A673 (cell line): Measurements from ENCODE around the gene RPA4. TPM values are rescaled to one million over a fixed set of nuclear protein-coding genes. Genes with fewer than 3 reads are reported as not detected.
"Not testable (repeated sequence)": the region's sequence is repeated elsewhere in the genome, so short reads cannot be mapped to it uniquely, and the experiment has no call there.

Experiments used
- BruUV-seq: library from RNA; stranded (reverse); fragments of 400-500 nt; replicated peaks from 2 replicates; lab custom pipeline; 2021; lab: Mats Ljungman, UMichigan
- CTCF ChIA-PET: fragments of 300-600 bp; sonication (Branson Sonifier 250); formaldehyde crosslinking; loops from one replicate; lab custom pipeline; 2022; ENCODE audit warnings: antibody characterized with exemption; lab: Charles Lee
- POLR2A ChIA-PET: fragments of 300-600 bp; sonication (Branson Sonifier 250); formaldehyde crosslinking; loops from one replicate; lab custom pipeline; 2022; ENCODE audit warnings: antibody characterized with exemption; ENCODE audit not compliant: low non-redundant PET; lab: Charles Lee
- DNase-seq: peaks from one replicate; pipeline ENCODE4 v3.0.0-alpha.2; 2015; ENCODE audit warnings: low spot score
- H3K27ac ChIP-seq: fragments of 200-600 bp; sonication (generic); 2 replicates; pipeline ENCODE4 v1.5.1; 2016; ENCODE audit warnings: mixed run types, low read depth, mild to moderate bottlenecking, mixed read lengths, antibody characterized with exemption, low read length; ENCODE audit not compliant: poor library complexity, severe bottlenecking
- H3K27me3 ChIP-seq: fragments of 200-600 bp; sonication (generic); replicated peaks from 2 replicates; pipeline ENCODE4 v1.6.1; 2017; ENCODE audit warnings: mixed run types, low read depth, mild to moderate bottlenecking, mixed read lengths, antibody characterized with exemption, low read length; ENCODE audit not compliant: insufficient read depth, poor library complexity
- H3K36me3 ChIP-seq: fragments of 200-600 bp; sonication (generic); 2 replicates; pipeline ENCODE4 v1.6.1; 2016; ENCODE audit warnings: mixed run types, mild to moderate bottlenecking, mixed read lengths, antibody characterized with exemption, low read length; ENCODE audit not compliant: insufficient read depth, poor library complexity, severe bottlenecking
- H3K4me1 ChIP-seq: fragments of 200-600 bp; sonication (generic); 2 replicates; pipeline ENCODE4 v1.6.1; 2017; ENCODE audit warnings: mixed run types, mild to moderate bottlenecking, mixed read lengths, antibody characterized with exemption, low read length; ENCODE audit not compliant: insufficient read depth, poor library complexity, severe bottlenecking
- H3K4me3 ChIP-seq: fragments of 200-600 bp; sonication (generic); 2 replicates; pipeline ENCODE4 v1.5.1; 2016; ENCODE audit warnings: low read depth, mixed run types, mild to moderate bottlenecking, mixed read lengths, low read length; ENCODE audit not compliant: poor library complexity, severe bottlenecking
- H3K9me3 ChIP-seq: fragments of 200-600 bp; sonication (generic); 2 replicates; pipeline ENCODE4 v1.6.1; 2016; ENCODE audit warnings: mixed run types, low read depth, mild to moderate bottlenecking, mixed read lengths, antibody characterized with exemption, low read length; ENCODE audit not compliant: poor library complexity, severe bottlenecking
- EZH2 ChIP-seq: fragments of 200-600 bp; sonication (generic); IDR thresholded peaks from 2 replicates; pipeline ENCODE4 v1.6.1; 2017; ENCODE audit warnings: borderline replicate concordance, low read depth, mild to moderate bottlenecking, mixed read lengths, antibody characterized with exemption, low read length; ENCODE audit not compliant: poor library complexity, severe bottlenecking
- intact Hi-C: fragments of 100-400 bp; cut with micrococcal nuclease; formaldehyde crosslinking; loops from one replicate; pipeline ENCODE4 v1.10.0; 2022; ENCODE audit not compliant: unreplicated experiment
- total RNA-seq: library from RNA; stranded (reverse); gene quantifications from 2 replicates; pipeline ENCODE4 v1.2.3, GENCODE V29; 2021
- TF ChIP-seq, protein P1 (sequence below): fragments of 300-800, 200-600 bp; sonication (generic); conservative IDR thresholded peaks from 2 replicates; pipeline ENCODE4 v1.5.1; 2017; ENCODE audit warnings: low read depth, mild to moderate bottlenecking, antibody characterized with exemption, low read length, moderate library complexity, mixed read lengths

The RPA4 gene
- total RNA-seq, 1 experiment from 2014 or later, result 0.30 TPM

DNA sequence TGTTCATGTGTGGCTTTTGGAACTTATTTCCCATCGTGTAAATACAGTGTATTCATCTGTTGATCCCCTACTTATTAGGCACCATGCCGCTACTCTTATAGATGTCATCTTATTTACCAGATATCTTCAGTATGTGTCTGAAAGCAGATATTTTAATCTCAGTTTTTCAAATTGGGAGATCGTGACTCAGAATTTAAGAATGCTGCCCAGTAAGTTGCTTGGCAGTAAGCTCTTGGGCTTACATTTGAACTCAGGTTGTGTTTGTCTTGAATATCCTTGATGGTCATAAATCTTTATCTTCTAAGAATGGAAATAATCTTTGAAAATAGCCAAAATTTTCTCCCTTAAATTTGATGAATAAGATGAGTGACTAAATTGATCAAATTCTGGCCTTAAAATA, 45.9 kb upstream of the RPA4 start:
- H3K4me1 ChIP-seq, result no peaks in the 10 kb centered on the region
- intact Hi-C loops, result no loop called here
- H3K27ac ChIP-seq, result no peak overlapping the region
- no TSS peak for BruUV-seq
- no peaks in the 10 kb centered on the region for H3K36me3 ChIP-seq
- CTCF ChIA-PET, result no interaction called here
- POLR2A ChIA-PET, result no interaction called here
- no peaks in the 10 kb centered on the region for H3K27me3 ChIP-seq
- TF ChIP-seq EZH2, result no peak
- TF ChIP-seq, protein P1, sequence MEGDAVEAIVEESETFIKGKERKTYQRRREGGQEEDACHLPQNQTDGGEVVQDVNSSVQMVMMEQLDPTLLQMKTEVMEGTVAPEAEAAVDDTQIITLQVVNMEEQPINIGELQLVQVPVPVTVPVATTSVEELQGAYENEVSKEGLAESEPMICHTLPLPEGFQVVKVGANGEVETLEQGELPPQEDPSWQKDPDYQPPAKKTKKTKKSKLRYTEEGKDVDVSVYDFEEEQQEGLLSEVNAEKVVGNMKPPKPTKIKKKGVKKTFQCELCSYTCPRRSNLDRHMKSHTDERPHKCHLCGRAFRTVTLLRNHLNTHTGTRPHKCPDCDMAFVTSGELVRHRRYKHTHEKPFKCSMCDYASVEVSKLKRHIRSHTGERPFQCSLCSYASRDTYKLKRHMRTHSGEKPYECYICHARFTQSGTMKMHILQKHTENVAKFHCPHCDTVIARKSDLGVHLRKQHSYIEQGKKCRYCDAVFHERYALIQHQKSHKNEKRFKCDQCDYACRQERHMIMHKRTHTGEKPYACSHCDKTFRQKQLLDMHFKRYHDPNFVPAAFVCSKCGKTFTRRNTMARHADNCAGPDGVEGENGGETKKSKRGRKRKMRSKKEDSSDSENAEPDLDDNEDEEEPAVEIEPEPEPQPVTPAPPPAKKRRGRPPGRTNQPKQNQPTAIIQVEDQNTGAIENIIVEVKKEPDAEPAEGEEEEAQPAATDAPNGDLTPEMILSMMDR, result no peak
- no peak overlapping the region for H3K4me3 ChIP-seq
- no peak for DNase-seq
- no peaks in the 10 kb centered on the region for H3K9me3 ChIP-seq

DNA sequence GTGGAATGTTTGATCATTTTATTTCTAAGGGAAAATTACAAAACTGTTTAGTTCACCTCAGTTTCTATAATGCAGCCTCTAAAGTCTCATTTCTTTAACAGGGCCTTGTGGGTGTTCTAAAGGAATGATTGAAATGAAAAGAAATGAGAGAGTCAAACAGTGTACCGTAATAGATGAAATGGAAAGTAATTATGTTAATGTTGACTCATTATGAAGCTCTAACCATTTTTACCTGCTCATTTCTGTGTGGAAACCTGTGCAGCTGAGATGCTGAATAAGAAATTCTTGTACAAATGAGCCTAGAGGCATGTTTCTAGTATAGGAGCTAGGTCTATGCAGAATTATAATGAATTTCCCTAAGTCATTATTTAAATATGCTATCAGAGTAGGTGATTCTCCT, 45.2 kb upstream of the RPA4 start:
- CTCF ChIA-PET, result no interaction called here
- BruUV-seq, result no TSS peak

DNA sequence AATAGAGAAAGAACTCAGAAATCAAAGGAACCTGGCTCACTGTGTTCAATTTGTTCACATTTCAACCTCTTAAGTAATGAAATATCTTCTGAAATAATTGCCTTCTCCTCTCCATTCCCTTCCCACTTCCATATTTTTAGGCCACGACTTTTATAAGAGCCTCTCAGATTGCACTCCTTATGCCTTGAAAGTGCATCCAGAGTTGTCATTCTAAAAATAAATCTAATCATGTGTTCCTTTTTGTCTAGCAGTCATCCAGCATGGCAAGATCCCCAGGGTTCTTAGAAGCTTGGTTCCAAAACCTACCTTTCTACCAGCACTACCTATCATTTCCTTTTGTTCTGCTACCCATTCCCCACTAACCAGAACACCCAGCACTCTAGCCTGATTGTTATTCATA, 42.4 kb upstream of the RPA4 start:
- ChIA-PET CTCF (no interaction called here), POLR2A (no interaction called here)
- Histone ChIP-seq H3K9me3 (no peaks in the 10 kb centered on the region), H3K4me3 (no peak overlapping the region), H3K27ac (no peak overlapping the region), H3K36me3 (no peaks in the 10 kb centered on the region), H3K4me1 (no peaks in the 10 kb centered on the region), H3K27me3 (no peaks in the 10 kb centered on the region)
- TF ChIP-seq EZH2, result no peak
- TF ChIP-seq, protein P1, result no peak
- no TSS peak for BruUV-seq
- DNase-seq, result no peak
- intact Hi-C loops, result loop anchor here (10.0 kb wide), 1 partner anchor 57 kb away; no protein-coding TSS in a partner anchor

More for the DNA sequence above, 45.2 kb upstream of the RPA4 start:
- no peaks in the 10 kb centered on the region for H3K4me1 ChIP-seq
- no peak overlapping the region for H3K27ac ChIP-seq
- POLR2A ChIA-PET, result no interaction called here
- intact Hi-C loops, result no loop called here
- no peak for TF ChIP-seq EZH2
- TF ChIP-seq, protein P1, result no peak
- no peaks in the 10 kb centered on the region for H3K9me3 ChIP-seq
- H3K36me3 ChIP-seq, result no peaks in the 10 kb centered on the region
- no peak overlapping the region for H3K4me3 ChIP-seq
- no peaks in the 10 kb centered on the region for H3K27me3 ChIP-seq
- no peak for DNase-seq

DNA sequence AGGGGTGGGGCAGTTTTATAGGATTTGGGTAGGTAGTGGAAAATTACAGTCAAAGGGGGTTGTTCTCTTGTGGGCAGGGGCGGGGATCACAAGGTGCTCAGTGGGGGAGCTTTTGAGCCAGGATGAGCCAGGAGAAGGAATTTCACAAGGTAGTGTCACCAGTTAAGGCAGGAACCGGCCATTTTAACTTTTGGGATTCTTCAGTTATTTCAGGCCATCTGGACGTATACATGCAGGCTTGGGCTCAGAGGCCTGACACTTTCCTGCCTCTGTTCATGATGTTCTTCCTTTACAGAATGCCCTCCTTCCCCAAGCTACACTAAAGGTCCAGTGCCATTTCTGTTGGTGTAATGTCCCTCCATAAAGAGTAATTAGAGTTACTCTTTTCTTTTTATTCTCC, 41.8 kb upstream of the RPA4 start:
- POLR2A ChIA-PET, H3K4me1 ChIP-seq, H3K4me3 ChIP-seq, DNase-seq, H3K9me3 ChIP-seq, BruUV-seq, H3K27me3 ChIP-seq, H3K36me3 ChIP-seq, CTCF ChIA-PET, H3K27ac ChIP-seq: not testable (repeated sequence)
- intact Hi-C loops, result loop anchor here (10.0 kb wide), 1 partner anchor 57 kb away; no protein-coding TSS in a partner anchor
